Loucy (cell line): ENCODE results near the gene IL21R.

Experiments
- CTCF ChIP-seq: fragments of 200-600 bp; sonication (generic); conservative IDR thresholded peaks from 2 replicates; pipeline ENCODE4 v1.5.1; 2014; ENCODE audit warnings: mild to moderate bottlenecking, antibody characterized with exemption, low read length
- EZH2phosphoT487 ChIP-seq: fragments of 200-600 bp; IDR thresholded peaks from 2 replicates; pipeline ENCODE4 v1.6.1; 2018; ENCODE audit warnings: antibody characterized with exemption, mild to moderate bottlenecking, moderate library complexity, borderline replicate concordance

GRCh38 chr16:27368358-27368722 is 33.6 kb upstream of the IL21R start:
- TF ChIP-seq EZH2phosphoT487 (no peak), CTCF (no peak)
